ENCODE measurements around the gene SSR1.

SSR1 gene

DNA sequence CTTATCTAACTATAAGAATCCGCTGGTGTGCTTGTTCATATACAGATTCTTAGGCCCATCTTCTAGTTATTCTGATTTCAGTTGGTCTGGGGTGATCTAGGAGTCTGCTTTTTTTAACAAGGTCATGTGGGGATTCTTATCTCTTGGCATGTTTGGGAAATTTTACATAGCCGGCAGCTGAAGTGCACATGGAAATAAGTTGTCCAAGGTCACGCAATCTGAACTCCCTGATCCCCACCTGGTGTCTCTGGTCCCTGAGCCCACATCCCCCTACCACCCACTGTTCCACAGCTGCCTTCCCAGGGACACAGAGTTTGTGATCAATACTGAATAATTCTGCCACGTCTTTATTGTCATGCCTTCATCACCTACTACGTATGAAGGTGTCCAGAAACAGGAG, 90.8 kb downstream of the SSR1 start:
- no peak overlapping the region for H3K4me3 ChIP-seq (ENCODE audit: control insufficient read depth, low read depth, low read length)
- TF ChIP-seq, protein P1, sequence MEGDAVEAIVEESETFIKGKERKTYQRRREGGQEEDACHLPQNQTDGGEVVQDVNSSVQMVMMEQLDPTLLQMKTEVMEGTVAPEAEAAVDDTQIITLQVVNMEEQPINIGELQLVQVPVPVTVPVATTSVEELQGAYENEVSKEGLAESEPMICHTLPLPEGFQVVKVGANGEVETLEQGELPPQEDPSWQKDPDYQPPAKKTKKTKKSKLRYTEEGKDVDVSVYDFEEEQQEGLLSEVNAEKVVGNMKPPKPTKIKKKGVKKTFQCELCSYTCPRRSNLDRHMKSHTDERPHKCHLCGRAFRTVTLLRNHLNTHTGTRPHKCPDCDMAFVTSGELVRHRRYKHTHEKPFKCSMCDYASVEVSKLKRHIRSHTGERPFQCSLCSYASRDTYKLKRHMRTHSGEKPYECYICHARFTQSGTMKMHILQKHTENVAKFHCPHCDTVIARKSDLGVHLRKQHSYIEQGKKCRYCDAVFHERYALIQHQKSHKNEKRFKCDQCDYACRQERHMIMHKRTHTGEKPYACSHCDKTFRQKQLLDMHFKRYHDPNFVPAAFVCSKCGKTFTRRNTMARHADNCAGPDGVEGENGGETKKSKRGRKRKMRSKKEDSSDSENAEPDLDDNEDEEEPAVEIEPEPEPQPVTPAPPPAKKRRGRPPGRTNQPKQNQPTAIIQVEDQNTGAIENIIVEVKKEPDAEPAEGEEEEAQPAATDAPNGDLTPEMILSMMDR (conservative IDR thresholded peaks at IDR 0.05; ENCODE audit: control insufficient read depth, insufficient read depth, low read depth, low read length) = no peak
- DNase-seq (ENCODE audit: low read depth) = no peak

- peak; percentile 74 for DNase-seq (ENCODE audit: low read depth)
These were observed 93.7 kb downstream of the SSR1 start for GRCh38 chr6:7219310-7219709.

DNA sequence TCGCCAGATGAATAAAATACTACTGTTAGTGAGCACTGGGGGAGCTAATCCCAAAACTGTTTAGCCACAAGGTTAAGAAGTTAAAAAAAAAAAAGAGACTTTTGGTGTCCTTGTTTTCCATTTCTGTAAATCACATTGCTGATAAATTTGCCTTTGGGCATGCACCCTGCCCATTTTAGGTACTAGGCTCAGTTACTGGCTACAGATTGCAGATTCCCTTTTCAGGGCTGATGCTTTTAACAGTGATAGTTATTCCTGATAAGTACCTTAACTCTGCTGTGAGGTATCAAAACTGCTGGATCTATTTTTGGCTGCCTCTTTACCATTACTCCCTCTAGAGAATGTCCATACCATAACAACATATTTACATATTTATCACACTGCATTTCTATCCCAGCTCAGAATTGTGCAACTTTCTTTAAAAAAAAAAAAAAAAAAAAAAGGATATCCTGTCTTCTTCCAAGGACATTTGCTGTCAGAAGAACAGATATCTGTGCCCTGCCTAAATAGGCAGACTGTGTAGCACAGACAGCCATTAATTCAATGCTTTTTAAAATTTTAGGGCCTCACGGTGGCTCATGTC, 94.5 kb downstream of the SSR1 start:
- DNase-seq (ENCODE audit: low read depth) = peak; percentile 14
- TF ChIP-seq, protein P1 (conservative IDR thresholded peaks at IDR 0.05; ENCODE audit: control insufficient read depth, insufficient read depth, low read depth, low read length) = peak; percentile 2
- no peak overlapping the region for H3K4me3 ChIP-seq (ENCODE audit: control insufficient read depth, low read depth, low read length)

More at GRCh38 chr6:7219310-7219709, 93.7 kb downstream of the SSR1 start:
- TF ChIP-seq, protein P1 (conservative IDR thresholded peaks at IDR 0.05; ENCODE audit: control insufficient read depth, insufficient read depth, low read depth, low read length) = no peak
- no peak overlapping the region for H3K4me3 ChIP-seq (ENCODE audit: control insufficient read depth, low read depth, low read length)
